Nephron (organoid): ENCODE results near the gene C6orf15.
A peak's percentile ranks its signal among the peaks of the same experiment; 100 is the strongest.

ENCODE experiments used
- H3K27ac Mint-ChIP-seq, 3 experiments: 2 replicates each; pipeline ENCODE4 v1.8.0; 2020; ENCODE audit warnings: mixed read lengths in 3 of 3, mild to moderate bottlenecking in 2 of 3, moderate library complexity in 1 of 3
- H3K27me3 Mint-ChIP-seq: 2 replicates; pipeline ENCODE4 v1.8.0; 2021; ENCODE audit warnings: low read depth, mild to moderate bottlenecking, moderate library complexity, mixed read lengths
- H3K36me3 Mint-ChIP-seq: 2 replicates; pipeline ENCODE4 v1.8.0; 2020; ENCODE audit warnings: low read depth, mixed read lengths
- H3K4me1 Mint-ChIP-seq: 2 replicates; pipeline ENCODE4 v1.8.0; 2020; ENCODE audit warnings: mixed read lengths
- H3K4me3 Mint-ChIP-seq, 3 experiments: 2 replicates each; pipeline ENCODE4 v1.8.0; 2020; ENCODE audit warnings: mild to moderate bottlenecking in 3 of 3, mixed read lengths in 3 of 3, moderate library complexity in 2 of 3
- H3K9me3 Mint-ChIP-seq: 2 replicates; pipeline ENCODE4 v1.8.0; 2020; ENCODE audit warnings: mixed read lengths
- CTCF ChIP-seq, 3 experiments: fragments of 200-600 bp; sonication (generic); IDR thresholded peaks; one replicate each; pipeline ENCODE4 v1.5.0; 2021; ENCODE audit warnings: antibody characterized with exemption in 3 of 3; ENCODE audit not compliant: unreplicated experiment in 3 of 3

C6orf15 gene

DNA sequence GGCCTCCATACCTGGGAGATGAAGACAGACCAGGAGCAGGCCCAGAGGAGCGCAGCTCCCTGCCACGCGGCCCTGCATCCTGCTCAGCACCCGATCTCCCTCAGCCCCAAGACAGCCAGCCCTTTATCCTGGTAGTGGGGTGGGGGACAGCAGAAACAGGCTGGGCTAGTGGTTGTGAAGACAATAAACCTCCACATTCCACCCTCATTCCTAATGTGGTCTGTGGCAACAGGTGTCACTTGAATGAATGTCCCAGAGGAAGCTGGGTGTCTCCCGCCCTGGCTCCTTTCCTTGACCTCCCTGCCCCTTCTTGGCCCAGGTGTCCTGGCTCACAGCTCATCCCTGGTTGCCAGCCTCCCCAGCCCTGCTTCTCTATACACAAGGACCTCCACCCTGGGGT lies at the start of gene C6orf15:
C6orf15 (minus strand) TSS at position 98 of the 400 bp plus-strand sequence; CDS start at position 78, 20 bp downstream.
- no peak for TF ChIP-seq CTCF (IDR thresholded peaks at IDR 0.05; ENCODE audit: unreplicated experiment in 3 of 3)
- H3K27me3 Mint-ChIP-seq = peaks cover 51% of the 10 kb centered on the region

DNA sequence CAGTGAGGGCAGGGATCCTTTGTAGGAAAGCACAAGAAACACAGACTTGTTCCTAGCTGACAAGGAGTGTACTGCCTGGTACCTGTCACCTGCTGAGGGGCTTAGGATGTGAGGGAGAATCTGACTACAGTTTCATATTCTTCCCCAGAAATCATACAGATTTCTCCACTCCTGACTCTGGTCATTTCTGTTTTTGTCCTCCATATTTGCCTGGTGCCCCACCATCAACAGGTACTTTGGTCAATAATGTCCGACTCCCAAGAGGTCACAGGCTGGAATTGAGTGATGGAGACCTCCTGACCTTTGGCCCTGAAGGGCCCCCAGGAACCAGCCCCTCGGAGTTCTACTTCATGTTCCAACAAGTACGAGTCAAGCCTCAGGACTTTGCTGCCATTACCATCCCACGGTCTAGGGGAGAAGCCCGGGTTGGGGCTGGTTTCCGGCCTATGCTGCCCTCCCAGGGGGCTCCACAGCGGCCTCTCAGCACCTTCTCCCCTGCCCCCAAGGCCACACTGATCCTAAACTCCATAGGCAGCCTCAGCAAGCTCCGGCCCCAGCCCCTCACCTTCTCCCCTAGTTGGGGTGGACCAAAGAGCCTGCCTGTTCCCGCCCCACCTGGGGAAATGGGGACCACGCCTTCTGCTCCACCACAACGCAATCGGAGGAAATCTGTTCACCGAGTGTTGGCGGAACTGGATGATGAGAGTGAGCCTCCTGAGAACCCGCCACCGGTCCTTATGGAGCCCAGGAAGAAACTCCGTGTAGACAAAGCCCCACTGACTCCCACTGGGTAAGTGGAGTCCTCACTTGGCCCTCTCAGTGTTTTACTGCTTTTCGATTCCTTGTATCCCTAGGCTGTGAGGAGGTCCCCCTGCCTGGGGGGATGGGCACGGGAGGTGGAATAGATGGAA lies 49.1 kb upstream of the C6orf15 start:
- H3K4me3 Mint-ChIP-seq = peak overlapping the region in 2 of 3 experiments; percentile 35 to 60
- peaks cover 4% of the 10 kb centered on the region for H3K36me3 Mint-ChIP-seq
- H3K27ac Mint-ChIP-seq = no peak overlapping the region
- no peaks in the 10 kb centered on the region for H3K9me3 Mint-ChIP-seq
- peaks cover 16% of the 10 kb centered on the region for H3K4me1 Mint-ChIP-seq
- no peaks in the 10 kb centered on the region for H3K27me3 Mint-ChIP-seq
- no peak for TF ChIP-seq CTCF (IDR thresholded peaks at IDR 0.05; ENCODE audit: unreplicated experiment in 3 of 3)

More for the DNA sequence above, at the start of gene C6orf15:
- H3K4me1 Mint-ChIP-seq = peaks cover 46% of the 10 kb centered on the region
- H3K9me3 Mint-ChIP-seq = no peaks in the 10 kb centered on the region
- H3K36me3 Mint-ChIP-seq = no peaks in the 10 kb centered on the region
- H3K27ac Mint-ChIP-seq = peak within 1 kb of the TSS in 2 of 3 experiments; percentile 87 to 93
- H3K4me3 Mint-ChIP-seq = no peak within 1 kb of the TSS

- no peaks in the 10 kb centered on the region for H3K27me3 Mint-ChIP-seq
- H3K4me3 Mint-ChIP-seq = peak overlapping the region; percentile 83 to 88 (median 85)
- H3K27ac Mint-ChIP-seq = peak overlapping the region; percentile 18 to 23 (median 22)
- peaks cover 16% of the 10 kb centered on the region for H3K4me1 Mint-ChIP-seq
- peaks cover 14% of the 10 kb centered on the region for H3K36me3 Mint-ChIP-seq
- no peak for TF ChIP-seq CTCF (IDR thresholded peaks at IDR 0.05; ENCODE audit: unreplicated experiment in 3 of 3)
- H3K9me3 Mint-ChIP-seq = no peaks in the 10 kb centered on the region
These were observed 46.8 kb upstream of the C6orf15 start for GRCh38 chr6:31158863-31159855.

DNA sequence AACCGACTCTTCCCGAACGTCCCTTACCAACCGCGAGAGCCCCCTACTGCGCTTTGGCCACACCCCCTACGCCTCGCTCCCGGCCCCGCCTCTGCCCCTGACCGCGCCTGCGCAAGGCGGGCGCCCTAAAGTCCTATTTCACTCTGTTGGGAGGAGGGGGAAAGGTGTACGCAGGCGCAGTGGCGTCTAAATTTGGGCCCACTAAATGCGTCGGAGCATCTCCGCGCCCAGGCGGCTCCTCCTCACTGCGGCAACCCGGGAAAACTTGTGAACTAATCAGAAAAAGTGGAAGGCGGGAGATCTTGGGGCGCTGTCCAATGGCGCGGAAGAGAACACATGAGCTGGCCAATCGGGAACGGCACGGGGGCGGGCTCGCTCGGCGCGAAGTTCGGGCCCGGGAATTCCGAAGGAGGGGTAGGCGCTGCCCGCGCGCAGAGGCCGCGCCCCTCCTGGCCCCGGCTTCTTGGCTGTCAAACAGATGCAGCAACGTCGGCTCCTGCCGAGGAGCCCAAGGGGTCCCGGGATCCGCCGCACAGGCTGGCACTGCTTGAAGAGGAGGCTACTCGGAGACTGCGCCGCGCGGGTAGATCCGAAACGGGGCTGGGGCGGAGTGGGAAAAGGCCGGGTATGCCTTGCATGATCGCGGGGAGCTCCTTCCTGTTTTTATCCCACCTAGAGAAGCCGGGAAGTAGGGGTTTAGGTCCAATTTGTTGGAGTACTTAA lies 45.9 kb upstream of the C6orf15 start, which contains the start of gene TCF19:
TCF19 (plus strand) TSS at position 450 of the 723 bp plus-strand sequence. CDS start 881 bp downstream, outside the sequence.
- Mint-ChIP-seq H3K36me3 (peaks cover 14% of the 10 kb centered on the region), H3K9me3 (no peaks in the 10 kb centered on the region), H3K27ac (peak within 1 kb of the TSS; percentile 18 to 23 (median 22)), H3K4me3 (peak within 1 kb of the TSS; percentile 83 to 88 (median 85)), H3K27me3 (no peaks in the 10 kb centered on the region), H3K4me1 (peaks cover 16% of the 10 kb centered on the region)
- no peak for TF ChIP-seq CTCF (IDR thresholded peaks at IDR 0.05; ENCODE audit: unreplicated experiment in 3 of 3)

DNA sequence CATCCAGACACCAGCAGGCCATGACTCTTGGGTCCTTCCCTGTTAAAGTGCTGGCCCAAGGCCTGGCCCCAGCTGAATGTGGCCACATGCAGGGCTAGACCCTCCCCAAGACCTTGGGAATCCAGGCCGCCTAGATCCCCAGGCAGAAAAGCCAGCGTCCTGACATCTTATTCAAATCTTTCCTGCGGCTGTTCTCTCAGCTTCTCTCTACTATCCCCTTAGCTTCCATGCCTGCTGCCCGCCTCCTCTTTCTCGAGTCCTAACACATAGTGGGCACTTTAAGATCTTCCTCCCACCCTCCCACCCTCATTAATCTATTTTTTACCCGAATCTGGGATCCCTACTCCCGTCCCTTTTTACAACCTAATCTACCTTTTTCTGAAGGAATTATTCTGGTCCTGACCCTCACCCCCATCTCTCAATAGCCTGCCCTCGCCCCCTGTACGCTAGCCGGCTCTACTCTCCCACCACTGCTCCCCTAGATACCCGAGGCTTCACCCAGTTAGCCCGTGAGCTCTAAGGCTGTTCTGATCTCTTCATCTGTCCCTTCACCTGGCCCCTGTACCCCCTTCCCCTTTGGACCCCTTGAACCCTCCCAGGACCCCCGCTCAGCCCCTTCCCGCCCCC lies 45.3 kb upstream of the C6orf15 start, which contains the start of gene CCHCR1:
CCHCR1 (minus strand) TSS at position 290 of the 627 bp plus-strand sequence; CDS start at position 88, 202 bp downstream.
- Mint-ChIP-seq H3K36me3 (peaks cover 19% of the 10 kb centered on the region), H3K4me3 (peak within 1 kb of the TSS; percentile 83 to 88 (median 85)), H3K27me3 (no peaks in the 10 kb centered on the region), H3K27ac (peak within 1 kb of the TSS; percentile 18 to 27 (median 23)), H3K4me1 (peaks cover 20% of the 10 kb centered on the region), H3K9me3 (no peaks in the 10 kb centered on the region)
- TF ChIP-seq CTCF (IDR thresholded peaks at IDR 0.05; ENCODE audit: unreplicated experiment in 3 of 3) = no peak
